ENCODE results near the gene IFT80. TPM values are rescaled to one million over a fixed set of nuclear protein-coding genes. Genes with fewer than 3 reads are reported as not detected.
"Not testable (repeated sequence)": the region's sequence is repeated elsewhere in the genome, so short reads cannot be mapped to it uniquely, and the experiment has no call there.

IFT80 gene
- total RNA-seq, 1 experiment from 2014 or later = 26.3 TPM

DNA sequence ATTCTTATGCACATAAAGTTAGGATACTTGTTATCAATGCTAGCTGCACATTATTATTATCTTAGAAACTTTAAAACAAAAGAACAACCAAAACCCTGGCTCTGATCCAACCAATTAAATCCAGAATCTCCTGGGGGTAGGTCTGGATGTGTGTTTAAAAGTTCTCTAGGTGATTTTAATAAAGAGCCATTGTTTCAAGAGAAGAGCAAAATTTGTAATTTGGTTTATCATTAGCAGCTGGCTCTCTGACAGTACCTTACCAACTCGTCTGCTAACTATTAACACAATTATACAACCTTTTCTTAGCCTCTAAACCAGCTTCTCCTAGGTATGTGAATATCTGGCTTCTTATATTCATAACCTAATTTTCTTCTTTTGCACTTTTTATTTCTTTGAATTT, 68.9 kb downstream of the IFT80 start:
- Histone ChIP-seq H3K4me1 (ENCODE audit: control insufficient read depth in 1 of 2, insufficient read depth in 2 of 2, low read length in 2 of 2) (no peaks in the 10 kb centered on the region), H4K20me1 (ENCODE audit: insufficient read depth) (no peaks in the 10 kb centered on the region), H2AFZ (ENCODE audit: low read depth, low read length, poor library complexity, severe bottlenecking) (no peak overlapping the region), H3K4me3 (replicated peaks in 1 of 2; ENCODE audit: low read depth in 1 of 2, low read length in 2 of 2) (no peak overlapping the region), H3K9me2 (ENCODE audit: insufficient read depth) (no peaks in the 10 kb centered on the region; the same call in 1 of the 2 replicates), H3K36me3 (ENCODE audit: control insufficient read depth in 1 of 2, insufficient read depth in 2 of 2, low read length in 2 of 2) (no peaks in the 10 kb centered on the region), H3K79me2 (ENCODE audit: insufficient read depth, low read length) (no peaks in the 10 kb centered on the region), H3K9me3 (ENCODE audit: control insufficient read depth in 1 of 2, insufficient read depth in 1 of 2, low read depth in 1 of 2, low read length in 2 of 2) (no peaks in the 10 kb centered on the region), H3K4me2 (ENCODE audit: low read length) (no peak overlapping the region), H3K27me3 (ENCODE audit: insufficient read depth, low read length) (no peaks in the 10 kb centered on the region), H3K27ac (ENCODE audit: low read depth, low read length) (no peak overlapping the region), H3K9ac (ENCODE audit: low read length) (no peak overlapping the region)
- intact Hi-C loops (cut with micrococcal nuclease) = no loop called here
- POLR2A ChIA-PET = no interaction called here
- CTCF ChIA-PET = interaction anchor here (1.7 kb wide), 1 partner anchor 167 kb away, joined by 3 read pairs; no protein-coding TSS in a partner anchor
- no peak for TF ChIP-seq SIN3A (IDR thresholded peaks at IDR 0.05; ENCODE audit: low read depth)
- DNase-seq (ENCODE audit: low read depth, low spot score) = no peak
- no peak for ATAC-seq
- no TSS peak for BruUV-seq (replicated peaks)
- RAD21 ChIA-PET (ENCODE audit: low non-redundant PET in 1 of 2, low total read pairs in 2 of 2, uncharacterized antibody in 2 of 2, unreplicated experiment in 2 of 2) = no interaction called here

GRCh38 chr3:160326286-160326685, 72.7 kb downstream of the IFT80 start:
- H4K20me1 ChIP-seq (ENCODE audit: insufficient read depth); H3K4me3 ChIP-seq (replicated peaks in 1 of 2; ENCODE audit: low read depth in 1 of 2, low read length in 2 of 2); POLR2A ChIA-PET; DNase-seq (ENCODE audit: low read depth, low spot score); H3K9me2 ChIP-seq (ENCODE audit: insufficient read depth); RAD21 ChIA-PET (ENCODE audit: low non-redundant PET in 1 of 2, low total read pairs in 2 of 2, uncharacterized antibody in 2 of 2, unreplicated experiment in 2 of 2); BruUV-seq (replicated peaks); H3K4me1 ChIP-seq (ENCODE audit: control insufficient read depth in 1 of 2, insufficient read depth in 2 of 2, low read length in 2 of 2); H2AFZ ChIP-seq (ENCODE audit: low read depth, low read length, poor library complexity, severe bottlenecking); H3K79me2 ChIP-seq (ENCODE audit: insufficient read depth, low read length); CTCF ChIA-PET; H3K36me3 ChIP-seq (ENCODE audit: control insufficient read depth in 1 of 2, insufficient read depth in 2 of 2, low read length in 2 of 2); intact Hi-C loops (cut with micrococcal nuclease); H3K4me2 ChIP-seq (ENCODE audit: low read length); H3K9me3 ChIP-seq (ENCODE audit: control insufficient read depth in 1 of 2, insufficient read depth in 1 of 2, low read depth in 1 of 2, low read length in 2 of 2); H3K27ac ChIP-seq (ENCODE audit: low read depth, low read length); H3K27me3 ChIP-seq (ENCODE audit: insufficient read depth, low read length); H3K9ac ChIP-seq (ENCODE audit: low read length); ATAC-seq: not testable (repeated sequence)
- TF ChIP-seq FOSL1 (IDR thresholded peaks at IDR 0.05; ENCODE audit: low read depth) (peak; percentile 28; the same call in 1 of the 2 replicates), JUND (IDR thresholded peaks at IDR 0.05) (0 out of 2 replicates have a peak, but pooled peaks have one; percentile 10)

- POLR2A ChIA-PET; H3K36me3 ChIP-seq (ENCODE audit: control insufficient read depth in 1 of 2, insufficient read depth in 2 of 2, low read length in 2 of 2); H3K4me3 ChIP-seq (replicated peaks in 1 of 2; ENCODE audit: low read depth in 1 of 2, low read length in 2 of 2); H2AFZ ChIP-seq (ENCODE audit: low read depth, low read length, poor library complexity, severe bottlenecking); H3K9ac ChIP-seq (ENCODE audit: low read length); intact Hi-C loops (cut with micrococcal nuclease); DNase-seq (ENCODE audit: low read depth, low spot score); H3K27me3 ChIP-seq (ENCODE audit: insufficient read depth, low read length); H4K20me1 ChIP-seq (ENCODE audit: insufficient read depth); H3K4me1 ChIP-seq (ENCODE audit: control insufficient read depth in 1 of 2, insufficient read depth in 2 of 2, low read length in 2 of 2); CTCF ChIA-PET; H3K79me2 ChIP-seq (ENCODE audit: insufficient read depth, low read length); BruUV-seq (replicated peaks); H3K27ac ChIP-seq (ENCODE audit: low read depth, low read length); ATAC-seq; H3K9me3 ChIP-seq (ENCODE audit: control insufficient read depth in 1 of 2, insufficient read depth in 1 of 2, low read depth in 1 of 2, low read length in 2 of 2); H3K4me2 ChIP-seq (ENCODE audit: low read length); RAD21 ChIA-PET (ENCODE audit: low non-redundant PET in 1 of 2, low total read pairs in 2 of 2, uncharacterized antibody in 2 of 2, unreplicated experiment in 2 of 2); H3K9me2 ChIP-seq (ENCODE audit: insufficient read depth): not testable (repeated sequence)
These were observed 77.2 kb downstream of the IFT80 start for GRCh38 chr3:160321821-160322220.

All from HCT116 (cell line).